ENCODE results near the gene GOSR1. TPM values are rescaled to one million over a fixed set of nuclear protein-coding genes. Genes with fewer than 3 reads are reported as not detected.
"Not testable (repeated sequence)": the region's sequence is repeated elsewhere in the genome, so short reads cannot be mapped to it uniquely, and the experiment has no call there.

GOSR1 gene
- total RNA-seq, 1 donor from 2014 or later = 59.9 TPM

GRCh38 chr17:30520882-30521281, 43.7 kb downstream of the GOSR1 start:
- Mint-ChIP-seq H3K4me1 (peaks cover 6% of the 10 kb centered on the region), H3K27ac (no peak overlapping the region), H3K27me3 (no peaks in the 10 kb centered on the region), H3K4me3 (no peak overlapping the region), H3K36me3 (ENCODE audit: low read depth) (peaks cover 68% of the 10 kb centered on the region), H3K9me3 (no peaks in the 10 kb centered on the region)
- POLR2A ChIA-PET = no interaction called here
- CTCF ChIA-PET = no interaction called here
- intact Hi-C loops (cut with micrococcal nuclease) = no loop called here
- DNase-seq (no peak), ATAC-seq (ENCODE audit: low read depth) (no peak)
- TF ChIP-seq CTCF (IDR thresholded peaks at IDR 0.05) = no peak

DNA sequence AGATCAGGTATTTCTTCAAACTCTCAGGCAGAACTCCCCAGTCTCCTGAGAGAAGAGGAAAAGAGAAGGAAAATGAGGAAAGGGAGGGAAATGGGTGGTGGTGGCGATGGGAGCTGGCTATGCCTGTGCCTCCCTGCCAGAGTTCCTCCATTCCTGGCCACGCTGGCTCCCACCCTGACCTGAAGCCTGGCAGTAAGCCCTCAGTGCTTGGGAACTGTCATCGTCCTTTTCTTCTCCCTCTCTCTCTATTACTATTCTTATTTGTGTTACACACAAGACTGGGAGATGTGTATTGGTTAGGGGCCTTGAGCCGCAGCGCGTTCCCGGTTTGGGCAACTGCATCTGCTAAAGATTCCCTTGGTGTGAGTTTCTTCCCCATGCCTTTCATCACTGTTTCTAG, 44.6 kb downstream of the GOSR1 start:
- no peak for TF ChIP-seq CTCF (IDR thresholded peaks at IDR 0.05)
- Mint-ChIP-seq H3K4me1 (peaks cover 6% of the 10 kb centered on the region), H3K9me3 (no peaks in the 10 kb centered on the region), H3K4me3 (no peak overlapping the region), H3K27ac (no peak overlapping the region), H3K27me3 (no peaks in the 10 kb centered on the region), H3K36me3 (ENCODE audit: low read depth) (peaks cover 64% of the 10 kb centered on the region)
- no peak for ATAC-seq (ENCODE audit: low read depth)
- no peak for DNase-seq
- ChIA-PET POLR2A (no interaction called here), CTCF (no interaction called here)
- intact Hi-C loops (cut with micrococcal nuclease) = no loop called here

DNA sequence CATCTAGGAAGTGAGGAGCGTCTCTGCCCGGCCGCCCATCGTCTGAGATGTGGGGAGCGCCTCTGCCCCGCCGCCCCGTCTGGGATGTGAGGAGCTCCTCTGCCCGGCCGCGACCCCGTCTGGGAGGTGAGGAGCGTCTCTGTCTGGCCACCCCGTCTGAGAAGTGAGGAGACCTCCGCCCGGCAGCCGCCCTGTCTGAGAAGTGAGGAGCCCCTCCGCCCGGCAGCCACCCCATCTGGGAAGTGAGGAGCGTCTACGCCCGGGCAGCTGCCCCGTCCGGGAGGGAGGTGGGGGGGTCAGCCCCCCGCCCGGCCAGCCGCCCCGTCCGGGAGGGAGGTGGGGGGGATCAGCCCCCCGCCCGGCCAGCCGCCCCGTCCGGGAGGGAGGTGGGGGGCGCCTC, 46.0 kb downstream of the GOSR1 start:
- POLR2A ChIA-PET; H3K4me3 Mint-ChIP-seq; DNase-seq; H3K27ac Mint-ChIP-seq; ATAC-seq (ENCODE audit: low read depth); H3K4me1 Mint-ChIP-seq; H3K27me3 Mint-ChIP-seq; H3K9me3 Mint-ChIP-seq; CTCF ChIA-PET; intact Hi-C loops (cut with micrococcal nuclease): not testable (repeated sequence)
- peaks cover 52% of the 10 kb centered on the region for H3K36me3 Mint-ChIP-seq (ENCODE audit: low read depth)

- CTCF ChIA-PET = no interaction called here
- peaks cover 43% of the 10 kb centered on the region for H3K36me3 Mint-ChIP-seq (ENCODE audit: low read depth)
Observed at GRCh38 chr17:30524847-30525246, 47.6 kb downstream of the GOSR1 start.

DNA sequence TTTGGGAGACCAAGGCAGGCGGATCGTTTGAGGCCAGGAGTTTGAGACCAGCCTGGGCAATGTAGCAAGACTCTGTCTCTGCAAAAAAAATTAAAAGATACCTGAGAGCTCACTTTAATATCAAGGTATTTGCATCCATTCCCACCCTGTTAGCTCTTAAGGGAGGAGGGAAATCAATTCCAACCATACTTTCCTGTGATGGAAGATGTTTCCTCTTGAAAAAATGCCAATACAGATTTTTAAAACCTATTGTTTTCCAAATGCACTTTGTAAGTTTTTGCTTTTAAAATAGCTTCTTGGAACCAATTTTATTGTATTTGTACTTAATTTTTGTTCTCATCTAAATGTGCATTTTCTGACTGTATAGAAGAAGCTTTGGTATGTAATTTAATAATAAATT, 49.2 kb downstream of the GOSR1 start:
- POLR2A ChIA-PET = no interaction called here
- CTCF ChIA-PET = no interaction called here
- intact Hi-C loops (cut with micrococcal nuclease) = no loop called here

More at GRCh38 chr17:30524847-30525246, 47.6 kb downstream of the GOSR1 start:
- ATAC-seq (ENCODE audit: low read depth) (no peak), DNase-seq (no peak)
- H3K9me3 Mint-ChIP-seq = no peaks in the 10 kb centered on the region
- intact Hi-C loops (cut with micrococcal nuclease) = no loop called here
- no peak overlapping the region for H3K4me3 Mint-ChIP-seq
- H3K27ac Mint-ChIP-seq = no peak overlapping the region
- no peaks in the 10 kb centered on the region for H3K4me1 Mint-ChIP-seq
- TF ChIP-seq CTCF (IDR thresholded peaks at IDR 0.05) = no peak
- H3K27me3 Mint-ChIP-seq = no peaks in the 10 kb centered on the region
- POLR2A ChIA-PET = no interaction called here

DNA sequence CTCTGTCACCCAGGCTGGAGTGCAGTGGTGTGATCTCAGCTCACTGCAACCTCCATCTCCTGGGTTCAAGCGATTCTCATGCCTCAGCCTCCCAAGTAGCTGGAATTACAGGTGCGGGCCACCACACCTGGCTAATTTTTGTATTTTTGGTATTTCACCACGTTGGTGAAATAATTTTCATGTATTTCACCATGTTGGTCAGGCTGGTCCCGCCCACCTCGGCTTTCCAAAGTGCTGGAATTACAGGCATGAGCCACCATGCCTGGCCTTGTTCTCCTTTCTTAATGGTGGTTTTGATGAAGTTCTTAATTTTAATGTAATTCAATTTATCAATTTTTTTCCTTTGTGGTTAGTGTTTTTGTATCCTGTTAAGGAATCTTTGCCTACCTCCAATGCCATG, 51.5 kb downstream of the GOSR1 start:
- POLR2A ChIA-PET; H3K27ac Mint-ChIP-seq; H3K4me1 Mint-ChIP-seq; H3K4me3 Mint-ChIP-seq; ATAC-seq (ENCODE audit: low read depth); H3K9me3 Mint-ChIP-seq; H3K27me3 Mint-ChIP-seq; intact Hi-C loops (cut with micrococcal nuclease); CTCF ChIA-PET; DNase-seq: not testable (repeated sequence)
- peaks cover 10% of the 10 kb centered on the region for H3K36me3 Mint-ChIP-seq (ENCODE audit: low read depth)

More for the DNA sequence above, 49.2 kb downstream of the GOSR1 start:
- no peaks in the 10 kb centered on the region for H3K9me3 Mint-ChIP-seq
- H3K36me3 Mint-ChIP-seq (ENCODE audit: low read depth) = peaks cover 28% of the 10 kb centered on the region
- no peak for TF ChIP-seq CTCF (IDR thresholded peaks at IDR 0.05)
- no peak overlapping the region for H3K4me3 Mint-ChIP-seq
- no peaks in the 10 kb centered on the region for H3K27me3 Mint-ChIP-seq
- ATAC-seq (ENCODE audit: low read depth) (no peak), DNase-seq (no peak)
- no peaks in the 10 kb centered on the region for H3K4me1 Mint-ChIP-seq
- no peak overlapping the region for H3K27ac Mint-ChIP-seq
